Left colon (tissue), 2 donors: Measurements from ENCODE around the gene SRSF4. TPM values are rescaled to one million over a fixed set of nuclear protein-coding genes. Genes with fewer than 3 reads are reported as not detected.
"Not testable (repeated sequence)": the region's sequence is repeated elsewhere in the genome, so short reads cannot be mapped to it uniquely, and the experiment has no call there.

Source experiments
- ATAC-seq: fragments of 200-7000 bp; cut with Tn5 transposase; one replicate; pipeline ENCODE4 v1.9.1; 2020; ENCODE audit warnings: mild to moderate bottlenecking, moderate library complexity
- DNase-seq, 2 donors: peaks; one replicate each; pipeline ENCODE4 v3.0.0-alpha.2; 2020
- intact Hi-C, 2 donors: fragments of 100-400 bp; cut with DNase I in 1 of 2; cut with micrococcal nuclease in 1 of 2; formaldehyde crosslinking; loops; one replicate each; pipeline versions ENCODE4 v1.11.2 to v1.14.0; 2022; cut with DNase I, micrococcal nuclease
- long read RNA-seq: library from polyadenylated mRNA; unstranded; transcript quantifications from one replicate; pipeline ENCODE4 v2.0.0, GENCODE V29; 2021
- total RNA-seq, 2 donors: library from RNA; stranded (reverse); fragmentation: NEBNext Ultra II Directional; extraction: Animal tissue kit (Norgen Biotek cat#: 25700); gene quantifications; one replicate each; pipeline ENCODE4 v1.2.1, GENCODE V29; 2021
- donor health status: DM: no; HTN: no; CAD: no.
- donor health status: DM: yes; HTN: yes; CAD: no.

SRSF4 gene
- 10 to 100 TPM; 62.7 to 71.3 TPM for total RNA-seq
- long read RNA-seq, transcript SRSF4-201 (6 exons, 2,387 nt), result major isoform, 120 of 163 reads
- long read RNA-seq, transcript SRSF4-202 (5 exons, 1,264 nt), result minor isoform, 10 of 163 reads
- long read RNA-seq, partial matches to known transcripts, result 7 of 163 reads
- long read RNA-seq, other reads (novel, unspliced or antisense), result 26 of 163 reads

GRCh38 chr1:29181413-29182225 lies at the start of gene SRSF4:
Gene SRSF4, minus strand, starts transcription at chr1:29181900. Its CDS starts 148 bp downstream, at chr1:29181752.
- peak; percentile 89 for ATAC-seq
- DNase-seq, result peak; percentile 99
- intact Hi-C loops, result no loop called here

- intact Hi-C loops, result loop anchor here (10.0 kb wide), 4 partner anchors 854 to 1484 kb away; no protein-coding TSS in a partner anchor
- DNase-seq, result peak; percentile 91 to 95
- ATAC-seq, result peak; percentile 97
Observed at GRCh38 chr1:29230553-29231378, 49.1 kb upstream of the SRSF4 start, which contains the start of gene MECR. Gene MECR, minus strand, starts transcription at chr1:29230934. Its CDS starts 28 bp downstream, at chr1:29230906.

- no peak for DNase-seq
- intact Hi-C loops, result loop anchor here (10.0 kb wide), 4 partner anchors 855 to 1485 kb away; no protein-coding TSS in a partner anchor
- no peak for ATAC-seq
Observed at GRCh38 chr1:29230204-29230552, 48.5 kb upstream of the SRSF4 start.

DNA sequence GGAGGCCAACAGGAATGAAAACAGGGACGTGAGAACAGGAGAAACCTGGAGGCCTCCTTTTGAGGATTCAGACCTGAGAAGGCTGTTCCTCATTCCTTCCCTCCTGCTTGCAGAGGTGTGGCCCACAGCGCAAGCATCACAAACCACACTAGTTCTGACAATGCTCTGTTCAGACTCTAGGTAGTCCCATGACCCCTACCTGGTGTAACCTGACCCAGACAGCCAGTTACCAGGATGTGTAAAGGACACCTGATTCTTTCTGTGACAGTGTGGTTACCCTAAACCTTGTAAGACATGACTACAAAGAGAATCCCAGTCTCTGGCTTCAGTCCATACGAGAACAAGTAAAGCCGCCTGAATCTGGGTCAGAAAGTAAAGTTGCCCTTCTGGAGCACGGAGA lies 45.8 kb upstream of the SRSF4 start:
- intact Hi-C loops, result no loop called here
- ATAC-seq (no peak), DNase-seq (no peak)

DNA sequence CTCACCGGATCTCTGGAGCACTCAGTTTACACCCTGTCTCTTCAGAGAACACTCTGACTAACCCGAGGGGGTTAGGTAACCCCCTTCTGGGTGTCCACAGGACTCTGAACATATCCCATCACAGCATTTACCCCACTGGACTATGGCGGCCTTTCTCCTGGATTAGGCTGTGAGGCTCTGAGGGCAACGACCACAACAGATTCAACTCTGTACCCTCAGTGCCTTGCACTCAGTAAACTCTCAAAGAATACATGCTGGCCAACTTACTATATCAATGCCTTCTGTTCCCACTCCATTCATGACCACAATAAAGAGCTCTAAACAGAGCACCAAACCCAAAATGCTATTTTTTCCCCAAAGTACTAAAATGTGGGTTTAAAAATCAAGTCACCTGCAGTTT lies 43.7 kb upstream of the SRSF4 start:
- intact Hi-C loops, result no loop called here
- DNase-seq (no peak), ATAC-seq (no peak)

GRCh38 chr1:29224356-29224837 lies 42.7 kb upstream of the SRSF4 start:
- intact Hi-C loops, result no loop called here
- ATAC-seq, result no peak
- no peak for DNase-seq

- DNase-seq, result no peak
- intact Hi-C loops, result no loop called here
- no peak for ATAC-seq
Observed at GRCh38 chr1:29223521-29223920, 41.8 kb upstream of the SRSF4 start.

DNA sequence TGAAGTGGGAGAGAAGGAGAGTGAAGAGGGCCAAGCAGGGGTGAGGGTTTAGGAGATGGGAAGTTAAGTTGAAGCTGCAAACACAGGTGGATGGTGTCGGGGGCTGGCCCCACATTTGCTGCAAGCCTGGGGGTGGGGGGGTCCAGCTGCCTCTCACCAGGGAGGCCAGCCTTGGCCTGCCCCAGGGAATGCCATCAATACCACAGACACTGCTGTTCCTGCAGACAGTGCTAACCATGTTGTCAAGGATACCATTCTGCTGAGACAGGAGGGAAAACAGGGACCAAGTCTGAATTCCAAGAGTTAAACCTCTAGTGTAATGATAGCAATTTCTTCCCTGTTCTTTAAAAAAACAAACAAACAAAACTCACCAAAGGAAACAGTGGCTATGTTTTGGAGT lies 41.0 kb upstream of the SRSF4 start:
- DNase-seq, result no peak
- intact Hi-C loops, result no loop called here

DNA sequence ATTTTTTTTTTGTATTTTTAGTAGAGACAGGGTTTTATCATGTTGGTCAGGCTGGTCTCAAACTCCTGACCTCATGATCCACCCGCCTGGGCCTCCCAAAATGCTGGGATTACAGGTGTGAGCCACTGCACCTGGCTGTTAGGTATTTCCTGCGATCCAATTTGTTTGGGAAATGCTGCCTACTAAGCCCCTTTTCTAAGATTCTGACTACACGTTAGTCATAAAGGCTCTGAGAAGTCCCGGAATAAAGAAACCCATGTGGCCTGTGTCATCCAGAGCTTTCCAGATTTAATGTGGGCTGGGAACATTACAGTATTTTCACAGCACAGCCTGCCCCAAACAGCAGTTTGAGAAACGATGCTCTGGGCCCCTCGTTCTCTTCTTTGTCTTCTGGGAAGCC lies 40.6 kb upstream of the SRSF4 start:
- ATAC-seq, DNase-seq, intact Hi-C loops: not testable (repeated sequence)

More for the DNA sequence above, 41.0 kb upstream of the SRSF4 start:
- no peak for ATAC-seq

GRCh38 chr1:29221296-29221695 lies 39.6 kb upstream of the SRSF4 start:
- no peak for ATAC-seq
- intact Hi-C loops, result no loop called here
- no peak for DNase-seq

DNA sequence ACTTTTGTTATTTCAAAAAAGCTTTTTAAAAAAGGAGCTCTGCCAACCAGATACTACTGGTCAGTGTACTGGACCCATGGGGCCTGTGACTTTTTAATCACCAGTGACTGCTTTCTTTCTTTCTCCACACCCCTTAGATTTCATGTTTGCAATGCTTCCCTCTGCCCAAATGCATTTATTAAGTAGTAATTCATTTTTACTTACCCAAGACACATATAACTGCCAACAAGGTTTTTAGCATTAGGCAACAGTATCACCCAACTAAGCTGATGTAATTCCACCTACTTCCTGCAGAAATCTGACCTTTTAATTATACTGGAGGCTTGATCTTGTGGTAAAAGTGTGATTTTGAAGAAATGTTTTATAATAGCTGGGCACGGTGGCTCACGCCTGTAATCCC lies 36.5 kb upstream of the SRSF4 start:
- ATAC-seq, result no peak
- intact Hi-C loops, result no loop called here
- no peak for DNase-seq

DNA sequence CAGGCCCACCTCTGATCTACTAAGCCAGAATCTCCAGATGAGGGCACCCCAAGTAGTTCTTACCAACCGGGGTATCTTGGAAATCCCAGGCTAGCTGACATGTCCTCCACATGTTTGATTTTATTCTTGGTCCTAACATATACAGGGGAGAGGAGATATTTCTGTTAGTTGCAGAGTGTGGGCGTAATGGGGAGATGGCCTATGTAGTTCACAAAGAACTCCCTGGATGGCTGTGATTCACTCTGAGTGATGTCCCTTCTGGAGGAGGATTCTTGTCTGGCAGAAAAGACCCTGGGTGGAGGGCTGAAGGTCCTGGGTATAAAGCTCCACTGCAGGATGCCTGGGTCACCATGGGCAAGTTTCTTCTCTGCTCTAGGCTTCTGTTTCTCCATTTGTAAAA lies 35.9 kb upstream of the SRSF4 start:
- ATAC-seq, result no peak
- intact Hi-C loops, result no loop called here
- DNase-seq, result no peak

- intact Hi-C loops, result no loop called here
- DNase-seq (no peak), ATAC-seq (no peak)
Observed at GRCh38 chr1:29213055-29213454, 31.4 kb upstream of the SRSF4 start.

DNA sequence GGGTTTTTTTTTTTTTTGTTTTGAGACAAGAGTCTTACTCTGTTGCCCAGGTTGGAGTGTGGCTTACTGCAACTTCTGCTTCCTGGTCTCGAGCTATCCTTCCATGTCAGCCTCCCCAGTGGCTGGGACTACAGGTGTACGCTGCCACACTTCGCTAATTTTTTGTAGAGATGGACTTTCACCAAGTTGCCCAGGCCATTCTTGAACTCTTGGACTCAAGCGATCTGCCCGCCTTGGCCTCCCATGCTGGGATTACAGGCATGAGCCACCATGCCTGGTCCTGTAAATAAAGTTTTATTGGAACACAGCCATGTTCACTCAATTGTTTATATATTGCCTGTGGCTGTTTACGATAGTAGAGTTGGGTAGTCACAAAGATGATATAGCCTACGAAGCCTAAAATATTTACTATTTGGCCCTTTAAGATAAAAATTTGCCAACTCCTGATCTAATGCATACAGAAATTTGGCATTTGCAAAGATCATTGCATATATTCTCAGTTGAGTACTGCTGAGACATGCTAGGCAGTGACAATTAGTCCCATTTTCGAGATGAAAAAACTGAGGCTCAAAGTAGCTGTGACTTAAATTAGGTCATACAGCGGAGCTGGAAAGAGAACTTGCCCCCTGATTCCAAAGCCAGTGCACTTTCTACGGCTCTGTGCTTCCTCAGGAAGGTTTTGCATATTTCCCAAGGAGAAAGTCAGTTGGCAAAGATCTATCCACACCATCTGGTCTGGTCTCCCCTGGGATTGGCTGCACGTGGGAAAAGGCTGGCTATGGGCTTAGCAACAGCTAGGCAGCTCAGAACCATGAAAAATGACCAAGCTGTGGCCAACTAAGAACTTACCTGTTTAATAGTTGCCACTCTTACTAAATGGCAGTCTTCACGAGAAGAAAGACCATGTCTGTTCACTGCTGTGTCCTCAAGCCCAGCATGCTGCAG lies 29.7 kb upstream of the SRSF4 start:
- DNase-seq, result no peak
- intact Hi-C loops, result no loop called here
- no peak for ATAC-seq

DNA sequence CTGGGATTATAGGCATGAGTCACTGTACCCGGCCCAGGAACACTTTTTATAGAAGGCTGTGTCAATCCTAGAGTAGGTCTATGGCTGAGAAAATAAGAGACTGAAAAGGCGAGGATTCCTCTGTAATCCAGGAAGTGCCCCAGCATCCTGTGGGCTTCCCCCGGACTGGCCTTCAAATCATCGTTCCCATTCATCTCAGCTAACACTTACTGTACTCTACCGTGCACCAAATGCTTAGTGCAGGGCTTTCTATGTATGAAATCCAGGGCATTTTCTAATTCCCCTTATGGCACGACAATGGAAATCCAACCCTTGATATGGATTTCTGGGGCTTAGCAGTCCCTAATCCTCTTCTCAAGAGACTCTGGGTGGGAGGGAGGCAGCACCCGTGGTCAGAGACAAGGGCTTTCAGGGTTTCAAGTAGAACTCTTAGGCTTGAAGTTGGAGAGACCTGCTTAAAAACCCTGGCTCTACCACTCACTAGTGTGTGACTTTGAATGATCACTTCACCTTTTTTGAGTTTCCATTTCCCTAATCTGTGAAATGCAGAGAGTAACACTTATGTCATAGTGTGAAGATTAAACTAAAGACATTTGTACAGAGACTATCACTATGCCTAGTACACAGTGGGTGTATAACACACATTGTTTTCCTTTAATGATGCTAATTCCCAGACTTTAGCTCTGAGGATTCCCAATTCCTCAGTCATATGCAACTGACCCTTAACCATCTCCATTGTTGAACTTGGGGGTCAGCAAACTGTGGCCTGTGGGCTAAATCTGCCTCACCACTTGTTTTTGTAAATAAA lies 28.8 kb upstream of the SRSF4 start:
- intact Hi-C loops, result no loop called here
- ATAC-seq (no peak), DNase-seq (no peak)

- intact Hi-C loops, result loop anchor here (10.0 kb wide), 2 partner anchors 324 to 424 kb away; no protein-coding TSS in a partner anchor
- ATAC-seq (no peak), DNase-seq (no peak)
Observed at GRCh38 chr1:29209173-29209572, 27.5 kb upstream of the SRSF4 start.

- no peak for ATAC-seq
- no peak for DNase-seq
- intact Hi-C loops, result loop anchor here (10.0 kb wide), 2 partner anchors 324 to 424 kb away; no protein-coding TSS in a partner anchor
Observed at GRCh38 chr1:29208442-29208841, 26.7 kb upstream of the SRSF4 start.
